Esophagus muscularis mucosa (tissue), 4 donors: ENCODE measurements around the gene SLC16A12. TPM values are rescaled to one million over a fixed set of nuclear protein-coding genes. Genes with fewer than 3 reads are reported as not detected.

Source experiments
- DNase-seq: peaks from one replicate; pipeline ENCODE4 v3.0.0-alpha.2; 2017; ENCODE audit errors: extremely low spot score
- H3K27ac ChIP-seq, 4 donors: fragments of 200-600 bp; sonication (generic); replicated peaks in 1 of 4; 1 replicate in 3 of 4; 2 replicates in 1 of 4; pipeline ENCODE4 v1.5.1; 2016 to 2019; ENCODE audit warnings: mild to moderate bottlenecking in 1 of 4
- H3K27me3 ChIP-seq, 4 donors: fragments of 200-600 bp; sonication (generic); one replicate each; pipeline versions ENCODE4 v1.5.1 to v1.6.0; 2016 to 2019
- H3K36me3 ChIP-seq, 4 donors: fragments of 200-600 bp; sonication (generic); one replicate each; pipeline ENCODE4 v1.5.1; 2016 to 2019
- H3K4me1 ChIP-seq, 4 donors: fragments of 200-600 bp; sonication (generic); one replicate each; pipeline ENCODE4 v1.5.1; 2016 to 2019
- H3K4me3 ChIP-seq, 4 donors: fragments of 200-600 bp; sonication (generic); 1 replicate in 2 of 4; 2 replicates in 2 of 4; pipeline ENCODE4 v1.5.1; 2016 to 2019; ENCODE audit warnings: mild to moderate bottlenecking in 4 of 4, moderate library complexity in 1 of 4
- H3K9me3 ChIP-seq, 4 donors: fragments of 200-600 bp; sonication (generic); 1 replicate in 3 of 4; 2 replicates in 1 of 4; pipeline ENCODE4 v1.5.1; 2016 to 2019
- EP300 ChIP-seq: sonication (generic); formaldehyde crosslinking; IDR thresholded peaks from one replicate; pipeline ENCODE4 v1.6.1; 2017; ENCODE audit warnings: antibody characterized with exemption
- POLR2A ChIP-seq: fragments of 450-650 bp; IDR thresholded peaks from one replicate; pipeline ENCODE4 v1.6.1; 2017; ENCODE audit warnings: antibody characterized with exemption, moderate library complexity, mild to moderate bottlenecking, low read depth
- POLR2AphosphoS5 ChIP-seq, 2 donors: sonication (generic); formaldehyde crosslinking; IDR thresholded peaks; one replicate each; pipeline ENCODE4 v1.6.1; 2017; ENCODE audit warnings: antibody characterized with exemption in 2 of 2
- WGBS: methylation state at CpG from one replicate; pipeline ENCODE4 v1.1.5; 2018; 5-methylcytosine and 5-hydroxymethylcytosine counted together
- intact Hi-C: fragments of 100-400 bp; cut with DNase I; formaldehyde crosslinking; loops from one replicate; pipeline ENCODE4 v1.15.1; 2023
- total RNA-seq, 4 donors: library from RNA; depleted of rRNA; stranded (reverse); fragments of >200 nt; gene quantifications; one replicate each; pipeline versions ENCODE4 v1.1.0 to v1.2.1, GENCODE V29; 2016
- TF ChIP-seq, protein P1 (sequence below), 3 experiments: fragments of 200-600 bp in 2 of 3; fragments of 450-650 bp in 1 of 3; sonication (generic) in 2 of 3; IDR thresholded peaks; one replicate each; pipeline ENCODE4 v1.5.1; 2017 to 2019; ENCODE audit warnings: antibody characterized with exemption in 3 of 3, mild to moderate bottlenecking in 2 of 3, moderate library complexity in 1 of 3

Gene SLC16A12
- total RNA-seq, 4 donors from 2014 or later: 0.83 to 2.2 (median 1.9) TPM

DNA sequence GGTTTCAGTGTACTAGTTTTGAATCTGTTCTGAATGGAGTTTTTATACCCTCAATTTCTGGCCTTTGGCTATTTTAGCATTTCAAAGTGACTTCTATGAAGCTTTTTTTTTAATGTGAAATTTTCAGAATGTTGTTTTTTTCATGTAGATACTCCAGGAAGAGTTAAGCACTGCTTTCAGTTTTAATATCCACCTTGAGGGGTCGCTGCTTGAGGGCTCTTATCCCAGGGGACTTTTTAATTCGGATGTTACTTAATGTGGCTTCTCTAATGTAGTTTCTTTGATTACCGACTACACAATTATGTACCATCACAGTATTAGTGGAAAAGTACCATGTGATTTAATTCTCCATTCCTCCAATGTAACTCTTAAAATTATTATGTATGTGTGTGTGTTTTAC, 115.8 kb downstream of the SLC16A12 start:
- no peak for DNase-seq
- peaks cover 0 to 21% (median 8%) of the 10 kb centered on the region in 4 donors for H3K36me3 ChIP-seq
- H3K27me3 ChIP-seq: no peaks in the 10 kb centered on the region
- H3K4me1 ChIP-seq: peaks cover 25 to 49% (median 37%) of the 10 kb centered on the region in 4 donors
- WGBS: 49% methylated on average over 3 of the region's 3 CpGs
- no peaks in the 10 kb centered on the region for H3K9me3 ChIP-seq
- no peak overlapping the region for H3K4me3 ChIP-seq
- no peak for TF ChIP-seq POLR2A
- TF ChIP-seq, protein P1, sequence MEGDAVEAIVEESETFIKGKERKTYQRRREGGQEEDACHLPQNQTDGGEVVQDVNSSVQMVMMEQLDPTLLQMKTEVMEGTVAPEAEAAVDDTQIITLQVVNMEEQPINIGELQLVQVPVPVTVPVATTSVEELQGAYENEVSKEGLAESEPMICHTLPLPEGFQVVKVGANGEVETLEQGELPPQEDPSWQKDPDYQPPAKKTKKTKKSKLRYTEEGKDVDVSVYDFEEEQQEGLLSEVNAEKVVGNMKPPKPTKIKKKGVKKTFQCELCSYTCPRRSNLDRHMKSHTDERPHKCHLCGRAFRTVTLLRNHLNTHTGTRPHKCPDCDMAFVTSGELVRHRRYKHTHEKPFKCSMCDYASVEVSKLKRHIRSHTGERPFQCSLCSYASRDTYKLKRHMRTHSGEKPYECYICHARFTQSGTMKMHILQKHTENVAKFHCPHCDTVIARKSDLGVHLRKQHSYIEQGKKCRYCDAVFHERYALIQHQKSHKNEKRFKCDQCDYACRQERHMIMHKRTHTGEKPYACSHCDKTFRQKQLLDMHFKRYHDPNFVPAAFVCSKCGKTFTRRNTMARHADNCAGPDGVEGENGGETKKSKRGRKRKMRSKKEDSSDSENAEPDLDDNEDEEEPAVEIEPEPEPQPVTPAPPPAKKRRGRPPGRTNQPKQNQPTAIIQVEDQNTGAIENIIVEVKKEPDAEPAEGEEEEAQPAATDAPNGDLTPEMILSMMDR (IDR thresholded peaks at IDR 0.05): peak in 2 of 3 experiments; percentile 19 to 48
- no peak overlapping the region for H3K27ac ChIP-seq
- intact Hi-C loops: no loop called here

DNA sequence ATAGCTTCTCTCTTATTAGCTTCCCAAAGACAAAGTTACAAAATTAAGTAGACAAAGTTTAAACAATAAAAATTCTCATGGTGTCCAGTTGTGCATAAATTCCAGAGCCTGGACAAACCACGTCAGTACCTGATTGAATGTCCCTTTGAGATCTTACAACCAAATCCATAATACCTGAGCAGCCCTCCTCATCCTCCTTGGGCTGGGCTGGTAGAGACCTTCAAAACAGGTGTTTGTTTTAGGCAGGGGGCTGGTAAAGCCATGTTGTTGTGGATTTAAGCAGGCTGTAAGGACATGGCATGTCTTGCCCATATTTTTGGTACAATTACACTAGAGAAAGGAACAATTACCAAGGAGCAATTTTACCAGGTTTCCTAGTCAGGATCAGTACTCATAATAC, 118.9 kb downstream of the SLC16A12 start:
- DNase-seq: no peak
- intact Hi-C loops: no loop called here
- Histone ChIP-seq H3K9me3 (no peaks in the 10 kb centered on the region), H3K36me3 (peaks cover 0 to 20% (median 8%) of the 10 kb centered on the region in 4 donors), H3K27ac (peak overlapping the region in 1 of 4 donors; percentile 99), H3K4me3 (peak overlapping the region in 2 of 4 donors; percentile 88), H3K27me3 (no peaks in the 10 kb centered on the region), H3K4me1 (peaks cover 29 to 61% (median 47%) of the 10 kb centered on the region in 4 donors)
- WGBS: 94% methylated on average over 1 of the region's 1 CpG
- TF ChIP-seq EP300: no peak
- no peak for TF ChIP-seq POLR2AphosphoS5 (IDR thresholded peaks at IDR 0.05)
- TF ChIP-seq POLR2A: no peak
- TF ChIP-seq, protein P1 (IDR thresholded peaks at IDR 0.05): no peak

GRCh38 chr10:89414879-89415821, 120.2 kb downstream of the SLC16A12 start:
- intact Hi-C loops: no loop called here
- peak overlapping the region; percentile 95 to 99 (median 96) for H3K27ac ChIP-seq
- H3K9me3 ChIP-seq: no peaks in the 10 kb centered on the region
- WGBS: 7% methylated on average over 15 of the region's 66 CpGs
- H3K27me3 ChIP-seq: no peaks in the 10 kb centered on the region
- H3K4me1 ChIP-seq: peaks cover 29 to 56% (median 47%) of the 10 kb centered on the region in 4 donors
- TF ChIP-seq POLR2AphosphoS5 (IDR thresholded peaks at IDR 0.05) (peak in 1 of 2 donors; percentile 12), EP300 (no peak)
- no peak for DNase-seq
- H3K36me3 ChIP-seq: peaks cover 0 to 12% (median 3%) of the 10 kb centered on the region in 4 donors
- peak overlapping the region; percentile 84 to 97 (median 88) for H3K4me3 ChIP-seq

DNA sequence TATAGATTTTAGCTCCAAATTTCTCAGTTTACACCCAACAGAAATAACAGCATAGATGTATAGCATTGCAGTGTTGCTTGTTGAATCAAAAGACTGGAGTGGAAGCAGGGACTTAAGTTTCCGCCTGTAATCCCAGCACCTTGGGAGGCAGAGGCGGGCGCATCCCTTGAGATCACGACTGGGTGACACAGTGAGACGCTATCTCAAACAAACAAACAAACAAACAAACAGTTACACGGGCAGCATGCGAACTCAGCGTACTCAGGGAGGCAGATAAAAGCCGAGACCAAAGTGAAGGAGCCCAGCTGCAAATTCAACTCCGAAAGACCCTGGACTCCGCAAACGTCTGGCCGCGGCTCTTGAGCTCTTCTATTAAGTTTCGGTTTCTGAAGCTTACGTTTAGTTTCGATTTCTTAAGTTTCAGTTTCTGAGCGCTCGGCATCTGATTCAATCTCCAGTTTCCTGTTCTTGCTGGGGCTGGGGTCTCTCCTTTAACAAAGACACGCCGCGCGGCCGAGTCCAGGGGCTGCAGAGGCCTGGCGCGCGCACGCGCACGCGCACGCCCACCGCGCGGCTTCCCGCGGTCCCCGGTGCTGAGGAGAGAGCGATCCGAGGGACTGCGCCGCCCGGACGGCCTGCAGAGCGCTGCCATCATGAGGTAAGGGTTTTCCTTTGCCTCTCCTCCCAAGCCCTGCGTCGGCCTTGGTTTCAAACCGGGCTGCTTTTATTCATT, 121.1 kb downstream of the SLC16A12 start, which contains the start of gene IFIT5:
Gene IFIT5, plus strand, starts transcription at position 423 of the 733 bp plus-strand sequence. Its CDS starts 231 bp downstream, at position 654.
- Histone ChIP-seq H3K27ac (peak within 1 kb of the TSS; percentile 95 to 99 (median 96)), H3K27me3 (no peaks in the 10 kb centered on the region), H3K9me3 (no peaks in the 10 kb centered on the region), H3K36me3 (peaks cover 0 to 12% (median 3%) of the 10 kb centered on the region in 4 donors), H3K4me3 (peak within 1 kb of the TSS; percentile 84 to 97 (median 88)), H3K4me1 (peaks cover 27 to 52% (median 42%) of the 10 kb centered on the region in 4 donors)
- peak; percentile 73 to 78 for TF ChIP-seq POLR2AphosphoS5 (IDR thresholded peaks at IDR 0.05)
- TF ChIP-seq, protein P1 (IDR thresholded peaks at IDR 0.05): no peak
- TF ChIP-seq EP300: no peak
- TF ChIP-seq POLR2A: peak; percentile 9
- DNase-seq: peak; percentile 96
- intact Hi-C loops: no loop called here
- WGBS: 0% methylated on average over 23 of the region's 48 CpGs
